Astrocyte of the cerebellum (primary cell): ENCODE data around the gene UEVLD.
"Not testable (repeated sequence)": the region's sequence is repeated elsewhere in the genome, so short reads cannot be mapped to it uniquely, and the experiment has no call there.

ENCODE experiments used
- DNase-seq: peaks from one replicate; pipeline ENCODE4 v3.0.0-alpha.2; 2011; ENCODE audit warnings: low read depth
- H3K4me3 ChIP-seq: 2 replicates; pipeline ENCODE4 v1.5.1; 2011; ENCODE audit warnings: mild to moderate bottlenecking, low read depth, low read length, moderate library complexity
- CTCF ChIP-seq: IDR thresholded peaks from 2 replicates; pipeline ENCODE4 v1.5.1; 2012; ENCODE audit warnings: low read length, low read depth, moderate library complexity, mild to moderate bottlenecking; ENCODE audit errors: missing control alignments
- in situ Hi-C: cut with HindIII; loops from 2 replicates; pipeline ENCODE4 v1.10.0; 2017; ENCODE audit warnings: low sequenced_read_pairs

The UEVLD gene

GRCh38 chr11:18611196-18611595 is 22.7 kb upstream of the UEVLD start:
- H3K4me3 ChIP-seq = no peak overlapping the region
- no peak for TF ChIP-seq CTCF
- DNase-seq = no peak
- in situ Hi-C loops = no loop called here

GRCh38 chr11:18608376-18608775 is 19.8 kb upstream of the UEVLD start:
- no peak for TF ChIP-seq CTCF
- H3K4me3 ChIP-seq = no peak overlapping the region
- in situ Hi-C loops = no loop called here
- no peak for DNase-seq

GRCh38 chr11:18600915-18601569 is 12.5 kb upstream of the UEVLD start:
- no peak overlapping the region for H3K4me3 ChIP-seq
- DNase-seq = no peak
- TF ChIP-seq CTCF = no peak
- in situ Hi-C loops = no loop called here

- no peak for DNase-seq
- in situ Hi-C loops = loop anchor here (5.0 kb wide), 1 partner anchor 33 kb away; the partner anchor contains the start of gene SPTY2D1
These were observed 11.3 kb upstream of the UEVLD start, which contains the start of gene MISFA for GRCh38 chr11:18599739-18600230. Gene MISFA, plus strand, starts transcription at chr11:18599789. Its CDS starts 140 bp downstream, at chr11:18599929.

GRCh38 chr11:18594999-18595749 is 6.6 kb upstream of the UEVLD start:
- H3K4me3 ChIP-seq = no peak overlapping the region
- no peak for DNase-seq
- TF ChIP-seq CTCF = no peak
- in situ Hi-C loops = loop anchor here (5.0 kb wide), 1 partner anchor 37 kb away; the partner anchor contains the start of gene SPTY2D1

More at GRCh38 chr11:18599739-18600230, 11.3 kb upstream of the UEVLD start, which contains the start of gene MISFA:
- H3K4me3 ChIP-seq = no peak within 1 kb of the TSS
- TF ChIP-seq CTCF = no peak

GRCh38 chr11:18594088-18594487 is 5.6 kb upstream of the UEVLD start:
- in situ Hi-C loops, H3K4me3 ChIP-seq, DNase-seq: not testable (repeated sequence)

- in situ Hi-C loops = no loop called here
- no peak overlapping the region for H3K4me3 ChIP-seq
- no peak for DNase-seq
- TF ChIP-seq CTCF = no peak
These were observed 2.0 kb upstream of the UEVLD start for GRCh38 chr11:18590571-18590970.
